ENCODE data around the gene LUZP2. TPM values are rescaled to one million over a fixed set of nuclear protein-coding genes. Genes with fewer than 3 reads are reported as not detected.

The LUZP2 gene
- total RNA-seq, 2 experiments from 2014 or later, result not detected

- POLR2A ChIA-PET, result no interaction called here
- Histone ChIP-seq H2AFZ (ENCODE audit: low read length) (no peak overlapping the region), H3K27ac (ENCODE audit: low read depth, low read length, poor library complexity, severe bottlenecking) (no peak overlapping the region), H3K9me3 (ENCODE audit: low read length) (no peaks in the 10 kb centered on the region), H3K4me3 (ENCODE audit: low read depth, low read length, poor library complexity, severe bottlenecking) (no peak overlapping the region), H3K9me2 (ENCODE audit: insufficient read depth, low read length) (no peaks in the 10 kb centered on the region), H4K20me1 (ENCODE audit: insufficient read depth, low read length) (no peaks in the 10 kb centered on the region), H3K79me2 (ENCODE audit: insufficient read depth, low read depth, low read length) (no peaks in the 10 kb centered on the region), H3K4me2 (ENCODE audit: low read length) (no peak overlapping the region), H3K4me1 (ENCODE audit: insufficient read depth, low read length, poor library complexity, severe bottlenecking) (no peaks in the 10 kb centered on the region), H3K36me3 (ENCODE audit: insufficient read depth, low read length) (no peaks in the 10 kb centered on the region)
- intact Hi-C loops (cut with micrococcal nuclease; ENCODE audit: unreplicated experiment), result no loop called here
- no peak for DNase-seq (ENCODE audit: low spot score)
- TF ChIP-seq CTCF (conservative IDR thresholded peaks at IDR 0.05; ENCODE audit: low read length) (no peak), EZH2phosphoT487 (IDR thresholded peaks at IDR 0.05; ENCODE audit: borderline replicate concordance, low read depth, low read length) (no peak)
- no TSS peak for BruUV-seq (replicated peaks)
- CTCF ChIA-PET (ENCODE audit: unreplicated experiment), result no interaction called here
Measured at GRCh38 chr11:24515632-24516031, 18.8 kb downstream of the LUZP2 start.

GRCh38 chr11:24516638-24517037 is 19.8 kb downstream of the LUZP2 start:
- Histone ChIP-seq H2AFZ (ENCODE audit: low read length) (no peak overlapping the region), H3K4me2 (ENCODE audit: low read length) (no peak overlapping the region), H3K79me2 (ENCODE audit: insufficient read depth, low read depth, low read length) (no peaks in the 10 kb centered on the region), H3K36me3 (ENCODE audit: insufficient read depth, low read length) (no peaks in the 10 kb centered on the region), H3K4me3 (ENCODE audit: low read depth, low read length, poor library complexity, severe bottlenecking) (no peak overlapping the region), H3K9me2 (ENCODE audit: insufficient read depth, low read length) (no peaks in the 10 kb centered on the region), H3K4me1 (ENCODE audit: insufficient read depth, low read length, poor library complexity, severe bottlenecking) (no peaks in the 10 kb centered on the region), H4K20me1 (ENCODE audit: insufficient read depth, low read length) (no peaks in the 10 kb centered on the region), H3K27ac (ENCODE audit: low read depth, low read length, poor library complexity, severe bottlenecking) (no peak overlapping the region), H3K9me3 (ENCODE audit: low read length) (no peaks in the 10 kb centered on the region)
- intact Hi-C loops (cut with micrococcal nuclease; ENCODE audit: unreplicated experiment), result no loop called here
- CTCF ChIA-PET (ENCODE audit: unreplicated experiment), result no interaction called here
- POLR2A ChIA-PET, result no interaction called here
- no TSS peak for BruUV-seq (replicated peaks)
- TF ChIP-seq EZH2phosphoT487 (IDR thresholded peaks at IDR 0.05; ENCODE audit: borderline replicate concordance, low read depth, low read length), result no peak
- no peak for TF ChIP-seq CTCF (conservative IDR thresholded peaks at IDR 0.05; ENCODE audit: low read length)
- DNase-seq (ENCODE audit: low spot score), result no peak

- POLR2A ChIA-PET, result no interaction called here
- intact Hi-C loops (cut with micrococcal nuclease; ENCODE audit: unreplicated experiment), result no loop called here
Measured at GRCh38 chr11:24521601-24522000, 24.7 kb downstream of the LUZP2 start.

More at GRCh38 chr11:24521601-24522000, 24.7 kb downstream of the LUZP2 start:
- no peak for TF ChIP-seq EZH2phosphoT487 (IDR thresholded peaks at IDR 0.05; ENCODE audit: borderline replicate concordance, low read depth, low read length)
- no peak for TF ChIP-seq CTCF (conservative IDR thresholded peaks at IDR 0.05; ENCODE audit: low read length)
- H4K20me1 ChIP-seq (ENCODE audit: insufficient read depth, low read length), result no peaks in the 10 kb centered on the region
- H3K4me1 ChIP-seq (ENCODE audit: insufficient read depth, low read length, poor library complexity, severe bottlenecking), result no peaks in the 10 kb centered on the region
- H3K9me3 ChIP-seq (ENCODE audit: low read length), result no peaks in the 10 kb centered on the region
- no peak overlapping the region for H2AFZ ChIP-seq (ENCODE audit: low read length)
- no peaks in the 10 kb centered on the region for H3K9me2 ChIP-seq (ENCODE audit: insufficient read depth, low read length)
- H3K4me3 ChIP-seq (ENCODE audit: low read depth, low read length, poor library complexity, severe bottlenecking), result no peak overlapping the region
- H3K4me2 ChIP-seq (ENCODE audit: low read length), result no peak overlapping the region
- no TSS peak for BruUV-seq (replicated peaks)
- H3K27ac ChIP-seq (ENCODE audit: low read depth, low read length, poor library complexity, severe bottlenecking), result no peak overlapping the region
- no peaks in the 10 kb centered on the region for H3K36me3 ChIP-seq (ENCODE audit: insufficient read depth, low read length)
- CTCF ChIA-PET (ENCODE audit: unreplicated experiment), result no interaction called here
- no peaks in the 10 kb centered on the region for H3K79me2 ChIP-seq (ENCODE audit: insufficient read depth, low read depth, low read length)
- DNase-seq (ENCODE audit: low spot score), result no peak
